Liver (tissue), 9 donors: Measurements from ENCODE around the gene TPGS1. TPM values are rescaled to one million over a fixed set of nuclear protein-coding genes. Genes with fewer than 3 reads are reported as not detected.

ENCODE experiments used
- DNase-seq: peaks from one replicate; pipeline ENCODE4 v3.0.0-alpha.2; 2017; ENCODE audit warnings: low spot score
- H3K27ac ChIP-seq, 2 donors: one replicate each; pipeline ENCODE4 v1.7.0; 2013; ENCODE audit warnings: inconsistent platforms in 2 of 2, low read length in 2 of 2, control low read depth in 1 of 2, low read depth in 1 of 2, mild to moderate bottlenecking in 1 of 2
- H3K27me3 ChIP-seq, 4 donors: one replicate each; pipeline versions ENCODE4 v1.6.1 to v1.7.0; 2013; ENCODE audit warnings: low read length in 3 of 4, inconsistent platforms in 1 of 4, mild to moderate bottlenecking in 1 of 4, moderate library complexity in 1 of 4; ENCODE audit not compliant: control insufficient read depth in 4 of 4, insufficient read depth in 4 of 4
- H3K36me3 ChIP-seq, 4 donors: one replicate each; pipeline versions ENCODE4 v1.6.1 to v1.7.0; 2013; ENCODE audit warnings: low read length in 3 of 4, mild to moderate bottlenecking in 3 of 4, low read depth in 1 of 4, moderate library complexity in 1 of 4; ENCODE audit not compliant: control insufficient read depth in 4 of 4, insufficient read depth in 3 of 4
- H3K4me1 ChIP-seq, 4 donors: one replicate each; pipeline versions ENCODE4 v1.6.1 to v1.7.0; 2013; ENCODE audit warnings: low read length in 3 of 4, mild to moderate bottlenecking in 3 of 4, moderate library complexity in 1 of 4; ENCODE audit not compliant: control insufficient read depth in 4 of 4, insufficient read depth in 4 of 4
- H3K4me3 ChIP-seq, 3 donors: one replicate each; pipeline versions ENCODE4 v1.6.1 to v1.7.0; 2013; ENCODE audit warnings: low read length in 3 of 3, control low read depth in 1 of 3, low read depth in 1 of 3, mild to moderate bottlenecking in 1 of 3
- H3K9ac ChIP-seq, 2 donors: one replicate each; pipeline ENCODE4 v1.7.0; 2013; ENCODE audit warnings: low read length in 2 of 2, mild to moderate bottlenecking in 2 of 2, moderate library complexity in 2 of 2, control low read depth in 1 of 2, low read depth in 1 of 2
- H3K9me3 ChIP-seq, 4 donors: one replicate each; pipeline versions ENCODE4 v1.6.1 to v1.7.0; 2013; ENCODE audit warnings: low read length in 3 of 4; ENCODE audit not compliant: control insufficient read depth in 4 of 4
- ATF3 ChIP-seq: IDR thresholded peaks from 2 replicates; pipeline ENCODE4 v1.6.1; 2016; ENCODE audit warnings: antibody characterized with exemption
- CTCF ChIP-seq: fragments of 150-350 bp; IDR thresholded peaks from 2 replicates; pipeline ENCODE4 v1.5.1; 2017; ENCODE audit warnings: improper control_type of control experiment, low read depth, low read length; ENCODE audit not compliant: missing input control
- EGR1 ChIP-seq, 2 donors: IDR thresholded peaks; 2 replicates each; pipeline ENCODE4 v1.6.1; 2016 to 2018; ENCODE audit warnings: antibody characterized with exemption in 2 of 2, low read depth in 2 of 2
- FOXA1 ChIP-seq: IDR thresholded peaks from 2 replicates; pipeline ENCODE4 v1.6.1; 2016; ENCODE audit warnings: antibody characterized with exemption
- FOXA2 ChIP-seq: IDR thresholded peaks from 2 replicates; pipeline ENCODE4 v1.6.1; 2016; ENCODE audit warnings: antibody characterized with exemption
- GABPA ChIP-seq, 2 donors: IDR thresholded peaks in 1 of 2; conservative IDR thresholded peaks in 1 of 2; 2 replicates each; pipeline ENCODE4 v1.6.1; 2016; ENCODE audit warnings: antibody characterized with exemption in 2 of 2, mild to moderate bottlenecking in 1 of 2, moderate library complexity in 1 of 2
- HNF4A ChIP-seq, 2 donors: conservative IDR thresholded peaks; 2 replicates each; pipeline ENCODE4 v1.6.1; 2016; ENCODE audit warnings: antibody characterized with exemption in 2 of 2, mild to moderate bottlenecking in 2 of 2
- HNF4G ChIP-seq: IDR thresholded peaks from 2 replicates; pipeline ENCODE4 v1.6.1; 2016; ENCODE audit warnings: antibody characterized with exemption
- JUND ChIP-seq, 2 donors: IDR thresholded peaks; 2 replicates each; pipeline ENCODE4 v1.6.1; 2016; ENCODE audit warnings: antibody characterized with exemption in 2 of 2
- MAX ChIP-seq: IDR thresholded peaks from 2 replicates; pipeline ENCODE4 v1.6.1; 2016; ENCODE audit warnings: antibody characterized with exemption
- NR2F2 ChIP-seq: IDR thresholded peaks from 2 replicates; pipeline ENCODE4 v1.6.1; 2016; ENCODE audit warnings: antibody characterized with exemption
- RAD21 ChIP-seq, 2 donors: IDR thresholded peaks; 2 replicates each; pipeline ENCODE4 v1.6.1; 2016; ENCODE audit warnings: antibody characterized with exemption in 2 of 2, mild to moderate bottlenecking in 2 of 2
- REST ChIP-seq: IDR thresholded peaks from 2 replicates; pipeline ENCODE4 v1.6.1; 2016; ENCODE audit warnings: antibody characterized with exemption, mild to moderate bottlenecking
- RXRA ChIP-seq, 2 donors: IDR thresholded peaks; 2 replicates each; pipeline ENCODE4 v1.6.1; 2017 to 2018; ENCODE audit warnings: antibody characterized with exemption in 2 of 2, mild to moderate bottlenecking in 1 of 2
- SP1 ChIP-seq: IDR thresholded peaks from 2 replicates; pipeline ENCODE4 v1.6.1; 2018; ENCODE audit warnings: antibody characterized with exemption, mild to moderate bottlenecking
- TAF1 ChIP-seq: conservative IDR thresholded peaks from 2 replicates; pipeline ENCODE4 v1.6.1; 2016; ENCODE audit warnings: antibody characterized with exemption, mild to moderate bottlenecking
- YY1 ChIP-seq: IDR thresholded peaks from 2 replicates; pipeline ENCODE4 v1.6.1; 2016; ENCODE audit warnings: antibody characterized with exemption, mild to moderate bottlenecking
- ZBTB33 ChIP-seq: IDR thresholded peaks from 2 replicates; pipeline ENCODE4 v1.6.1; 2016; ENCODE audit warnings: antibody characterized with exemption
- WGBS: extraction: QIAGEN DNeasy Blood & Tissue Kit; methylation state at CpG from one replicate; pipeline ENCODE4 v1.1.7; 2013; 5-methylcytosine and 5-hydroxymethylcytosine counted together
- polyA plus RNA-seq, 2 donors: library from polyadenylated mRNA; stranded (reverse) in 1 of 2; unstranded in 1 of 2; fragments of 200-250 nt in 1 of 2; fragments of >200 nt in 1 of 2; fragmentation: Nextera tagmentation in 1 of 2; extraction: Ambion mirVana in 1 of 2; gene quantifications; one replicate each; pipeline versions ENCODE4 v1.2.1 to v1.2.3, GENCODE V29; 2013 to 2015
- total RNA-seq, 2 donors: library from RNA; depleted of rRNA; stranded (reverse); fragments of >200 nt; gene quantifications; one replicate each; pipeline ENCODE4 v1.2.3, GENCODE V29; 2014
- donor health status: healthy.
- donor health status: healthy.
- donor health status: healthy.
- donor health status: healthy.
- donor health status: healthy.

Gene TPGS1
- total and polyA plus RNA-seq, 4 donors: 1.7 to 15.5 (median 14.7) TPM

- Histone ChIP-seq H3K36me3 (no peaks in the 10 kb centered on the region), H3K9ac (no peak overlapping the region), H3K9me3 (no peaks in the 10 kb centered on the region), H3K4me3 (no peak overlapping the region), H3K27me3 (no peaks in the 10 kb centered on the region), H3K4me1 (peaks cover 2 to 11% (median 4%) of the 10 kb centered on the region in 4 donors), H3K27ac (no peak overlapping the region)
- WGBS: 95% methylated on average over 9 of the region's 9 CpGs
- DNase-seq: no peak
- TF ChIP-seq FOXA2: no peak
- TF ChIP-seq YY1: no peak
- TF ChIP-seq SP1: no peak
- no peak for TF ChIP-seq RXRA (IDR thresholded peaks at IDR 0.05)
- TF ChIP-seq MAX: no peak
- no peak for TF ChIP-seq CTCF
- TF ChIP-seq HNF4G: no peak
- no peak for TF ChIP-seq GABPA (IDR thresholded peaks at IDR 0.05 in 1 of 2, conservative IDR thresholded peaks at IDR 0.05 in 1 of 2)
- no peak for TF ChIP-seq NR2F2
- no peak for TF ChIP-seq JUND (IDR thresholded peaks at IDR 0.05)
- no peak for TF ChIP-seq HNF4A (conservative IDR thresholded peaks at IDR 0.05)
- no peak for TF ChIP-seq ATF3
- TF ChIP-seq RAD21 (IDR thresholded peaks at IDR 0.05): no peak
- TF ChIP-seq REST: no peak
- TF ChIP-seq TAF1: no peak
- TF ChIP-seq FOXA1: no peak
- no peak for TF ChIP-seq EGR1 (IDR thresholded peaks at IDR 0.05; ENCODE audit: low read depth in 2 of 2)
- TF ChIP-seq ZBTB33: no peak
Measured at GRCh38 chr19:464208-464545, 43.1 kb upstream of the TPGS1 start.
